ENCODE measurements around the gene SENP1.

DNA sequence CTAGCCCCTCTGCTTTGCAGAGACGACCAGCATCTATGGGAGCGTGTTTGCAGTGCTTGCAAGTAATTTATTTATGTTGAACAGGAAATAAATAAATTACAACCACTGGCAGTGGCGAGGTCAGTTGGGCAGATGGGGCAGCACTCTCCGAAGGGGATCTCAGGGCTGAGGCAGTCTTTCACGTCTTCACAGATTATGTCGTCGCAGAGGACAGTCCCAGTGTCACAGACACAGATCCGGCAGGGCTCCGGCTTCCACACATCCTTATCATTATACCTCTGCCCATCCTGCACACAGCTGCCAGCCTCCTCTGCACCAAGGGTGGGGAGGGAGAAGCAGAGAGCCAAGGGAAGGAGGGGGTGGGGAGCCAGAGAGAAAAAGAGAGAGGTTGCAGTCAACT is 106.1 kb downstream of the SENP1 start:
- TF ChIP-seq, protein P1, sequence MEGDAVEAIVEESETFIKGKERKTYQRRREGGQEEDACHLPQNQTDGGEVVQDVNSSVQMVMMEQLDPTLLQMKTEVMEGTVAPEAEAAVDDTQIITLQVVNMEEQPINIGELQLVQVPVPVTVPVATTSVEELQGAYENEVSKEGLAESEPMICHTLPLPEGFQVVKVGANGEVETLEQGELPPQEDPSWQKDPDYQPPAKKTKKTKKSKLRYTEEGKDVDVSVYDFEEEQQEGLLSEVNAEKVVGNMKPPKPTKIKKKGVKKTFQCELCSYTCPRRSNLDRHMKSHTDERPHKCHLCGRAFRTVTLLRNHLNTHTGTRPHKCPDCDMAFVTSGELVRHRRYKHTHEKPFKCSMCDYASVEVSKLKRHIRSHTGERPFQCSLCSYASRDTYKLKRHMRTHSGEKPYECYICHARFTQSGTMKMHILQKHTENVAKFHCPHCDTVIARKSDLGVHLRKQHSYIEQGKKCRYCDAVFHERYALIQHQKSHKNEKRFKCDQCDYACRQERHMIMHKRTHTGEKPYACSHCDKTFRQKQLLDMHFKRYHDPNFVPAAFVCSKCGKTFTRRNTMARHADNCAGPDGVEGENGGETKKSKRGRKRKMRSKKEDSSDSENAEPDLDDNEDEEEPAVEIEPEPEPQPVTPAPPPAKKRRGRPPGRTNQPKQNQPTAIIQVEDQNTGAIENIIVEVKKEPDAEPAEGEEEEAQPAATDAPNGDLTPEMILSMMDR (IDR thresholded peaks at IDR 0.05) = no peak
- TF ChIP-seq POLR2A (IDR thresholded peaks at IDR 0.05) = no peak

Measured in heart left ventricle (tissue), 13 donors.